B cell (primary cell): ENCODE data around the gene OLIG2. TPM values are rescaled to one million over a fixed set of nuclear protein-coding genes. Genes with fewer than 3 reads are reported as not detected.
A peak's percentile ranks its signal among the peaks of the same experiment; 100 is the strongest.

Experiments
- ATAC-seq: fragments of 200-7000 bp; cut with Tn5 transposase; one replicate; pipeline ENCODE4 v1.10.0; 2021; ENCODE audit warnings: low read depth, mild to moderate bottlenecking, moderate number of reproducible peaks, moderate library complexity
- CTCF ChIA-PET: fragments of 350-600 bp; sonication (Branson Sonifier 250); formaldehyde crosslinking; loops from one replicate; lab custom pipeline; 2021; ENCODE audit warnings: antibody characterized with exemption, inconsistent platforms; lab: Charles Lee
- POLR2A ChIA-PET: fragments of 350-600 bp; sonication (Branson Sonifier 250); formaldehyde crosslinking; loops from one replicate; lab custom pipeline; 2021; ENCODE audit warnings: antibody characterized with exemption; lab: Charles Lee
- DNase-seq: peaks from one replicate; pipeline ENCODE4 v3.0.0; 2013
- H2AFZ ChIP-seq: 2 replicates; pipeline ENCODE4 v1.6.1; 2012; ENCODE audit warnings: mild to moderate bottlenecking, low read depth, low read length; ENCODE audit not compliant: insufficient read depth, poor library complexity, severe bottlenecking
- H3K27ac ChIP-seq, 2 donors: 1 replicate in 1 of 2; 2 replicates in 1 of 2; pipeline ENCODE4 v1.5.1; 2012 to 2013; ENCODE audit warnings: low read length in 2 of 2, mild to moderate bottlenecking in 2 of 2, moderate library complexity in 1 of 2
- H3K27me3 ChIP-seq, 4 experiments: fragments of 200-600 bp in 1 of 4; sonication (generic) in 1 of 4; replicated peaks in 1 of 4; 1 replicate in 2 of 4; 2 replicates in 2 of 4; pipeline versions ENCODE4 v1.6.1 to v1.7.0; 2013 to 2016; ENCODE audit warnings: low read length in 3 of 4, mild to moderate bottlenecking in 2 of 4, mixed read lengths in 1 of 4, moderate library complexity in 1 of 4; ENCODE audit not compliant: insufficient read depth in 4 of 4, control insufficient read depth in 3 of 4; ENCODE audit errors: control extremely low read depth in 1 of 4
- H3K36me3 ChIP-seq, 2 experiments: replicated peaks in 1 of 2; 1 replicate in 1 of 2; 2 replicates in 1 of 2; pipeline versions ENCODE4 v1.6.1 to v1.7.1; 2013; ENCODE audit warnings: low read length in 1 of 2; ENCODE audit not compliant: insufficient read depth in 2 of 2, control insufficient read depth in 1 of 2; ENCODE audit errors: control extremely low read depth in 1 of 2, extremely low read depth in 1 of 2
- H3K4me1 ChIP-seq, 2 donors: fragments of 200-600 bp in 1 of 2; sonication (generic) in 1 of 2; 1 replicate in 1 of 2; 2 replicates in 1 of 2; pipeline versions ENCODE4 v1.5.1 to v1.6.1; 2013 to 2017; ENCODE audit warnings: low read length in 2 of 2; ENCODE audit not compliant: control insufficient read depth in 2 of 2, insufficient read depth in 2 of 2
- H3K4me2 ChIP-seq: replicated peaks from 2 replicates; pipeline ENCODE3; 2012; ENCODE audit warnings: mild to moderate bottlenecking, low read depth, low read length; ENCODE audit not compliant: poor library complexity, severe bottlenecking
- H3K4me3 ChIP-seq, 5 experiments: fragments of 200-600 bp in 1 of 5; sonication (generic) in 1 of 5; 1 replicate in 3 of 5; 2 replicates in 2 of 5; pipeline versions ENCODE4 v1.5.1 to v1.7.0; 2011 to 2016; ENCODE audit warnings: low read length in 4 of 5, mild to moderate bottlenecking in 4 of 5, low read depth in 2 of 5, control low read depth in 1 of 5, moderate library complexity in 1 of 5; ENCODE audit not compliant: insufficient read depth in 1 of 5; ENCODE audit errors: control extremely low read depth in 1 of 5, extremely low read depth in 1 of 5
- H3K79me2 ChIP-seq: fragments of 200-600 bp; sonication (generic); one replicate; pipeline ENCODE4 v1.6.0; 2016; ENCODE audit warnings: low read length; ENCODE audit not compliant: control insufficient read depth, insufficient read depth
- H3K9ac ChIP-seq: fragments of 200-600 bp; sonication (generic); 2 replicates; pipeline ENCODE4 v1.6.1; 2017; ENCODE audit warnings: mild to moderate bottlenecking, low read length, moderate library complexity
- H3K9me3 ChIP-seq, 3 donors: one replicate each; pipeline versions ENCODE4 v1.6.1 to v1.7.1; 2013; ENCODE audit warnings: low read length in 2 of 3; ENCODE audit not compliant: control insufficient read depth in 2 of 3, insufficient read depth in 1 of 3; ENCODE audit errors: control extremely low read depth in 1 of 3
- H4K20me1 ChIP-seq: 2 replicates; pipeline ENCODE4 v1.6.0; 2012; ENCODE audit warnings: mild to moderate bottlenecking, low read length; ENCODE audit not compliant: insufficient read depth, control insufficient read depth, poor library complexity, severe bottlenecking
- H3K27ac Mint-ChIP-seq: one replicate; pipeline ENCODE4 v1.8.0; 2021; ENCODE audit warnings: mixed read lengths
- H3K27me3 Mint-ChIP-seq: one replicate; pipeline ENCODE4 v1.8.0; 2021; ENCODE audit warnings: mixed read lengths
- H3K4me1 Mint-ChIP-seq: one replicate; pipeline ENCODE4 v1.8.0; 2021; ENCODE audit warnings: mixed read lengths
- H3K4me3 Mint-ChIP-seq: one replicate; pipeline ENCODE4 v1.8.0; 2021; ENCODE audit warnings: mixed read lengths
- H3K9me3 Mint-ChIP-seq: one replicate; pipeline ENCODE4 v1.8.0; 2022; ENCODE audit warnings: mixed read lengths; ENCODE audit not compliant: insufficient read depth
- CTCF ChIP-seq: fragments of 200-600 bp; IDR thresholded peaks from one replicate; pipeline ENCODE4 v1.8.0; 2022; ENCODE audit warnings: antibody characterized with exemption, mild to moderate bottlenecking
- EZH2 ChIP-seq: IDR thresholded peaks from 2 replicates; pipeline ENCODE4 v1.6.1; 2012; ENCODE audit warnings: borderline replicate concordance, low read depth, mild to moderate bottlenecking, moderate library complexity, low read length; ENCODE audit not compliant: insufficient read depth, poor library complexity, severe bottlenecking
- WGBS: methylation state at CpG from one replicate; pipeline ENCODE4 v1.1.5; 2013; ENCODE audit warnings: missing lambda C conversion rate; ENCODE audit not compliant: insufficient coverage; 5-methylcytosine and 5-hydroxymethylcytosine counted together
- intact Hi-C: fragments of 100-400 bp; cut with micrococcal nuclease; formaldehyde crosslinking; loops from one replicate; pipeline ENCODE4 v1.10.0; 2022
- polyA plus RNA-seq: library from polyadenylated mRNA; depleted of rRNA; stranded (reverse); fragments of >200 nt; gene quantifications from 2 replicates; pipeline ENCODE4 v1.2.3, GENCODE V29; 2012
- total RNA-seq, 2 donors: library from RNA; stranded (reverse); fragments of 120-200 nt in 1 of 2; gene quantifications; 1 replicate in 1 of 2; 2 replicates in 1 of 2; pipeline versions ENCODE4 v1.2.3 to v1.2.4, GENCODE V29; 2013 to 2022

Gene OLIG2
- total and polyA plus RNA-seq, 2 donors (not counting 1 experiment from before 2014, with no cell fraction given) = not detected

DNA sequence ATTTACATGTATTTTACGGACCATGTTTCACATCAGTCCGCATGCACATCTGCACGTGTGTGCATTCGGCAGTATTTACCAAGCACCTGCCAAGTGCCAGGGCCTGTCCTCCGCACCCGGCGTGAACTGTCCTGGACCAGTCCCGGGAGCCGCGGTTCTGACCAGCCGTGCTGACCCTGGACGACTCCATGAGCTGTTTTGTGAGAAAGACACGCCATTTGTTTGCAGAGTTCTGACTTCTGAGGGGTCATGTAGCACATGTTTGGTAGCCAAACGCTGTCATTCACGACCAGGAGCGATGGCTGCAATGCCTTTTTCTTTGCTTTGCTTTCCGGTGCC is 3.3 kb upstream of the OLIG2 start:
- H3K4me1 Mint-ChIP-seq = peaks cover 28% of the 10 kb centered on the region
- Histone ChIP-seq H3K4me1 (peaks cover 27 to 49% of the 10 kb centered on the region in 2 donors), H3K4me3 (no peak overlapping the region), H3K27ac (no peak overlapping the region), H3K9me3 (peaks cover 0 to 37% (median 0%) of the 10 kb centered on the region in 3 donors), H2AFZ (no peak overlapping the region), H3K9ac (no peak overlapping the region), H3K27me3 (peaks cover 0 to 95% (median 56%) of the 10 kb centered on the region in 4 experiments), H3K36me3 (no peaks in the 10 kb centered on the region), H3K79me2 (no peaks in the 10 kb centered on the region), H4K20me1 (no peaks in the 10 kb centered on the region), H3K4me2 (no peak overlapping the region)
- H3K4me3 Mint-ChIP-seq = no peak overlapping the region
- no peak for TF ChIP-seq CTCF
- TF ChIP-seq EZH2 = no peak
- POLR2A ChIA-PET = no interaction called here
- intact Hi-C loops = no loop called here
- no peak overlapping the region for H3K27ac Mint-ChIP-seq
- DNase-seq (peak; percentile 8), ATAC-seq (no peak)
- WGBS = 16% methylated on average over 17 of the region's 17 CpGs
- CTCF ChIA-PET = no interaction called here
- H3K9me3 Mint-ChIP-seq = no peaks in the 10 kb centered on the region
- H3K27me3 Mint-ChIP-seq = peaks cover 67% of the 10 kb centered on the region

GRCh38 chr21:33022828-33023573 is 2.7 kb upstream of the OLIG2 start:
- no peaks in the 10 kb centered on the region for H4K20me1 ChIP-seq
- DNase-seq = peak; percentile 11
- H3K36me3 ChIP-seq = no peaks in the 10 kb centered on the region
- no peaks in the 10 kb centered on the region for H3K9me3 Mint-ChIP-seq
- CTCF ChIA-PET = no interaction called here
- peaks cover 0 to 93% (median 58%) of the 10 kb centered on the region in 4 experiments for H3K27me3 ChIP-seq
- WGBS = 7% methylated on average over 52 of the region's 52 CpGs
- no peak overlapping the region for H3K9ac ChIP-seq
- no peak overlapping the region for H3K27ac Mint-ChIP-seq
- no peak overlapping the region for H3K4me3 Mint-ChIP-seq
- H3K27ac ChIP-seq = no peak overlapping the region
- H3K9me3 ChIP-seq = peaks cover 0 to 37% (median 0%) of the 10 kb centered on the region in 3 donors
- no peak for ATAC-seq
- peak overlapping the region; percentile 28 for H3K4me2 ChIP-seq
- no peak overlapping the region for H2AFZ ChIP-seq
- peaks cover 28% of the 10 kb centered on the region for H3K4me1 Mint-ChIP-seq
- H3K79me2 ChIP-seq = no peaks in the 10 kb centered on the region
- POLR2A ChIA-PET = no interaction called here
- peaks cover 30 to 53% of the 10 kb centered on the region in 2 donors for H3K4me1 ChIP-seq
- no peak overlapping the region for H3K4me3 ChIP-seq
- intact Hi-C loops = no loop called here
- TF ChIP-seq EZH2 (no peak), CTCF (no peak)
- H3K27me3 Mint-ChIP-seq = peaks cover 62% of the 10 kb centered on the region
